ENCODE data around the gene MARS1.

DNA sequence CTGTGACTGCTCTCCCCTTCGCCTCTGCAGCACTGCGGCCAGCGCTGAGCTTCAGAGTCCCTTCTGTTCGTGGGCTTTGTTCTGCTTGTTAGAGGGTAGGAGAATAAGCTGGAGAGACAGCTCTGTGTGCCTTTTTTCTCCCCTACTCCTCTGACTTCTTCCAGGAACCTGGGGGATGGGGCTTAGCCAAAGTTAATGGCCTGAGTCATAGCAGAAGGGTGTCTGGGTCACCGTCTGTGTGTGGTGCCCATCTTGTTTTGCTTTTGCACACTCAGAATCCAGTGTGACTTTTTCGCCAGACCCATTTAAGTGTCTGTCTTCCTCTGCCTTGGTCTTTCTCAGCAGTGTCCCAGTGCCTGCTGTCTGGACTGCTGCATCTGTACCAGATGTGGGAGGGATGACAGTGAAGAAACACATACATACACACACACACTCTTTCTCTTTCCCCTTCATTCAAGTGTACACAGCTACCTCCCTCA, 65.0 kb downstream of the MARS1 start:
- TF ChIP-seq, protein P1, sequence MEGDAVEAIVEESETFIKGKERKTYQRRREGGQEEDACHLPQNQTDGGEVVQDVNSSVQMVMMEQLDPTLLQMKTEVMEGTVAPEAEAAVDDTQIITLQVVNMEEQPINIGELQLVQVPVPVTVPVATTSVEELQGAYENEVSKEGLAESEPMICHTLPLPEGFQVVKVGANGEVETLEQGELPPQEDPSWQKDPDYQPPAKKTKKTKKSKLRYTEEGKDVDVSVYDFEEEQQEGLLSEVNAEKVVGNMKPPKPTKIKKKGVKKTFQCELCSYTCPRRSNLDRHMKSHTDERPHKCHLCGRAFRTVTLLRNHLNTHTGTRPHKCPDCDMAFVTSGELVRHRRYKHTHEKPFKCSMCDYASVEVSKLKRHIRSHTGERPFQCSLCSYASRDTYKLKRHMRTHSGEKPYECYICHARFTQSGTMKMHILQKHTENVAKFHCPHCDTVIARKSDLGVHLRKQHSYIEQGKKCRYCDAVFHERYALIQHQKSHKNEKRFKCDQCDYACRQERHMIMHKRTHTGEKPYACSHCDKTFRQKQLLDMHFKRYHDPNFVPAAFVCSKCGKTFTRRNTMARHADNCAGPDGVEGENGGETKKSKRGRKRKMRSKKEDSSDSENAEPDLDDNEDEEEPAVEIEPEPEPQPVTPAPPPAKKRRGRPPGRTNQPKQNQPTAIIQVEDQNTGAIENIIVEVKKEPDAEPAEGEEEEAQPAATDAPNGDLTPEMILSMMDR (IDR thresholded peaks at IDR 0.05), result no peak
- no peak for TF ChIP-seq POLR2A (IDR thresholded peaks at IDR 0.05)
